GM13977 (cell line): ENCODE data around the gene HIC1.

ENCODE experiments used
- DNase-seq: peaks from one replicate; pipeline ENCODE4 v3.0.0; 2012; ENCODE audit warnings: low spot score
- CTCF ChIP-seq: IDR thresholded peaks from 2 replicates; pipeline ENCODE4 v1.5.1; 2012; ENCODE audit warnings: mild to moderate bottlenecking, control low read depth; ENCODE audit not compliant: insufficient read depth; ENCODE audit errors: extremely low read depth, missing control alignments
- in situ Hi-C: fragments of 300-500 bp; cut with MboI; formaldehyde crosslinking; loops from one replicate; pipeline ENCODE4 v1.12.0; 2022; ENCODE audit warnings: low sequenced_read_pairs, low pct_unique_long_range_greater_than_20kb, mixed read lengths, inconsistent platforms; ENCODE audit not compliant: unreplicated experiment

Gene HIC1

DNA sequence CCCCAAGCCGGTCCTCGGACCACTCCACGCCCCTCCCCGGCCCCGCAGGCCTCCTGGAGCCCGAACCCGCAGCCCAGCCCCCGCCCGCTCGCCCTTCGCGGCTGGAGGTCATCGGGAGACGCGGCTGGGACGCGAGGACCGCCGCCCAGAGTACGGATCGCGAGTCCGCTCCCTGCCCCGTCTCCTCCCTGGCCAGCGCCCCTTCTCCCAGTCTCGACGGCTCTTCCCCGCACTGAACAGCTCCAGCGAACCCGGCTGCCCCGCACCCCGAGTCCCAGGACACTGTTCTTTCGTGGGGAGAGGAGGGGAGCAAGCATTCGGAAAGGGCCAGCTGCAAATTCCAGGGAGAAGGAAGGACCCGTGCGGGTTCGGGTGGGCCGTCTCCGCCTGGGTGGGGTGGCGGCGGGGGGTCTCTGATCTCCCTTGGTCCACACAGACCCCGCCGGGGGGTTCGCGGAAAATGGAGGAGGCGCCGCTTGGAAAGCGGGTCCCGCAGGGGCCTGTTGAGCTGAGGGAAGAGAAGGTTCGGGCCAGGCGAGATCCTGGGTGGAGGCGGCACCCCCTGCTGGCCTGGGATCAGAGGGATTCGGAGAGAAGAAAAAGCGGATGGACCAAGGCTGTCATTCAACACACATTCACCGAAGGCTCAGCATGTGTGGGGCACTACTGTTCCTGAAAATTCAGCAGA lies 29.1 kb upstream of the HIC1 start:
- peak; percentile 51 for TF ChIP-seq CTCF
- in situ Hi-C loops: loop anchor here (25.0 kb wide), 1 partner anchor 313 kb away; the partner anchor contains the start of genes TLCD2 and WDR81
- peak; percentile 74 for DNase-seq

DNA sequence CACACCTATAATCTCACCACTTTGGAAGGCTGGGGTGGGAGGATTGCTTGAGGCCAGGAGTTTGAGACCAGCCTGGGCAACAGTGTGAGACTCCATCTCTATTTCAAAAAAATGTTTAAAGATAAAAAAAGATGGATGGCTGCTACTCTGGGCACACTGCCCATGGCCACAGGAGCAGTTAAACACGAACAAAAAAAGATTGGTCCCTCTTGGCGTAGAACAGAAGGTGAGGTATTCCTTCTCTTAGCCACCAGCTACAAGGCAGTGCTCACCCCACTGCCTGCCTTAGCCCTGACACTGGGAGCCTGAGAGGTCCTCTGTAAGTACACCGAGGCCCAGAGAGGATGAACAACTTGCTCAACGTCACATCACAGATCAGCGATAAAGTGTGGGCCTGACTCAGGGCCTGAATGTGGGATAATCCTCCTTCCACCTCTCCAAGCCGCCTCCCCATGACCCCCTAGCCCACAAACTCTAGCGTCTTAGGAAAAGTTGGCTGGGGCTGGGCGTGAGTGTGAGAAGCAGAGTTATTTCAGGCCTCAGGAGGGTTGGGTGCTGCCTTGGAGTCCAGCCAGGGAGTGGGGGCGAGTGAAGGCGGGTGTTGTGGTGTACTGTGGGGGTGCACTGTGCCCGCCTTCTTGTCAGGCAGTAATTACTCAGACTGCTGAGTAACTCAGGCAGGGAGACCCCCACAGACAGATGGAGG lies 27.2 kb upstream of the HIC1 start:
- TF ChIP-seq CTCF: no peak
- in situ Hi-C loops: loop anchor here (25.0 kb wide), 1 partner anchor 315 kb away; the partner anchor contains the start of genes TLCD2 and WDR81
- DNase-seq: no peak

DNA sequence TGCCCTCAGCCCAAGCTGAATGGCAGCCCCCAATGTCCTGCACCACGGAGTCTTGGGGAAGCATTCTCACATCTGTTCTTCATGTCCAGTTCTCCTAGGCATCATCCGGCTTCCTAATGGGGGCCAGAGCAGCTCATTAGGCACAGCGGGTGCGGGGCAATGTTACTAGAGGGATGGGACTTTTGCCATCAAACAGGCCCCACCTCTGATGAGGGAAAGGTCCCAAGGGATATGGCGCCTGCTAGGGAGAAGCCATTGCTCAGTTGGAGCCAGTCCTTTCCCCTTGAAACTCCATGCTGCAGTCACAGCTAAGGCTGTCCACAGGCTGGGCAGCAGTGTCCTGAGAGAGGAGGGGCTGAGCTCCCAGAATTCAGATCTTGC lies 26.7 kb upstream of the HIC1 start:
- in situ Hi-C loops: loop anchor here (25.0 kb wide), 1 partner anchor 316 kb away; the partner anchor contains the start of genes TLCD2 and WDR81
- DNase-seq: no peak
- TF ChIP-seq CTCF: no peak

- DNase-seq: no peak
- TF ChIP-seq CTCF: no peak
- in situ Hi-C loops: loop anchor here (25.0 kb wide), 1 partner anchor 316 kb away; the partner anchor contains the start of genes TLCD2 and WDR81
Observed at GRCh38 chr17:2028737-2029136, 26.2 kb upstream of the HIC1 start.

DNA sequence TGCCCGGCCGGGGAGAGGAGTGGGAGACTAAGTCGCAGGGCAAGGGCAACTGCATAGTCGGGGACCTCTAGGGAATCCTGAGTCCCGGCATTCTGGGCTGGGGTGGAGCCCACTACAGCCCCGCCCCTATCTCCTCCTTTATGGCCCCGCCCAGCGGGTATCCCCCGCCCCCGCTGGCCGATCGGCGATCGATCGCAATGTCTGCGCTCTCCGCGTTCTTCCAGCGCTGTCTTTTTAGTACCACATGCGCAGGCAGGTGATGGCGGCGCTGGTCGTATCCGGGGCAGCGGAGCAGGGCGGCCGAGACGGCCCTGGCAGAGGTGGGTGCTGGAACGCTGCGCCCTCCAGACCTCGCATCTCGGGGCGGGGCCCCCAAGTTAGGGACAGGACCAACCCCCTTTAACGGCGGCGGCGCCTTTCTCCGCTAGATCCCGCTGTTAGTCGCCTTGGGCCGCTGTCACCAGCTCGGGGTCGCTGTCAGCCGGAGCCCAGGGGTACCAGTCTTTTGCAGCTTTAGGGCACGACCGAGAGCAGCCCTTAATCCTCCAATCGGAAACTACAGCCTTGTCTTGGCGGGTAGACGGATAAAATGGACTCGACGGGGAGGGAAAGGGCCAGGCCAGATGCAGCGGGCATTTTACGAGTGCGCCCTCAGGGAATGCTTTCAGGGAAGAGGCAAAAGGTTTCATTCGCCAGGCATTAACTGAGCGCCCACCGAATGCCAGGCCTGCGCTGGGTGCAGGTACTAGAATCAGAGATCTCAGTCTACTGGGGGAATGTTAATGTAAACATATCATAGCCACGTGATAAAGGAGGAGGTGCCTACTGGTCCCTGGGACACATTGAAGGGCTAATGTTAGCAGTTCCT lies 24.8 kb upstream of the HIC1 start, which contains the start of gene DPH1:
TSS of gene DPH1 (plus strand) at position 243 of the 868 bp plus-strand sequence. CDS start at position 260, 17 bp downstream.
- TF ChIP-seq CTCF: no peak
- in situ Hi-C loops: loop anchor here (25.0 kb wide), 1 partner anchor 318 kb away; the partner anchor contains the start of genes TLCD2 and WDR81
- DNase-seq: peak; percentile 93

DNA sequence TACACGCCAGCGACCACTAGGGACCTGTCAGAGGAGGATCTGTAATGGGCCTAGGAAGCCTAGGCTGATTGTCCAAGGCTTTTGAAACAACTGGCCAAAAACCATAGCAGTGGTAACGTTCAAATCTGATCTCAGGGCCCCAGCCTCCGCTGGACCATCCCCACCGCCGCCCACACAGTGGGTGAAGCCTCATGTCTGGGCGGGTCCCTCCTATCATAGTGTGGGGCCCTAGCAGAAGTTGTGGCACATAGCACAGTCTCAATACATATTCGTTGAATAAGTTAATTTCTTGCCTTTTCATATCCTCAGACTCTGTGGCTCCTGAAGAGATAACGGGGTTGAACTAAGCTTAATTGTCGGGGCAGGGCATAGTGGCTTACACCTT lies 24.1 kb upstream of the HIC1 start:
- TF ChIP-seq CTCF: peak; percentile 65
- no peak for DNase-seq
- in situ Hi-C loops: loop anchor here (25.0 kb wide), 1 partner anchor 318 kb away; the partner anchor contains the start of genes TLCD2 and WDR81
